Lung (tissue), 12 donors: ENCODE results near the gene TTC4. TPM values are rescaled to one million over a fixed set of nuclear protein-coding genes. Genes with fewer than 3 reads are reported as not detected.

ENCODE experiments used
- ATAC-seq: fragments of 200-7000 bp; cut with Tn5 transposase; one replicate; pipeline ENCODE4 v1.9.1; 2020; ENCODE audit warnings: moderate number of reproducible peaks; ENCODE audit not compliant: insufficient read depth, low FRiP score
- DNase-seq, 3 donors: peaks; one replicate each; pipeline ENCODE4 v3.0.0-alpha.2; 2013 to 2017
- H3K27ac ChIP-seq, 2 donors: one replicate each; pipeline ENCODE4 v1.5.1; 2013; ENCODE audit warnings: mild to moderate bottlenecking in 2 of 2, moderate library complexity in 2 of 2, control low read depth in 1 of 2, inconsistent platforms in 1 of 2, low read depth in 1 of 2, low read length in 1 of 2
- H3K27me3 ChIP-seq, 3 donors: one replicate each; pipeline ENCODE4 v1.5.1; 2013; ENCODE audit warnings: low read length in 2 of 3; ENCODE audit not compliant: control insufficient read depth in 3 of 3, insufficient read depth in 3 of 3
- H3K36me3 ChIP-seq, 4 donors: one replicate each; pipeline ENCODE4 v1.5.1; 2013; ENCODE audit warnings: low read length in 4 of 4, mild to moderate bottlenecking in 1 of 4, moderate library complexity in 1 of 4; ENCODE audit not compliant: control insufficient read depth in 4 of 4, insufficient read depth in 4 of 4
- H3K4me1 ChIP-seq, 5 donors: one replicate each; pipeline ENCODE4 v1.5.1; 2013; ENCODE audit warnings: low read length in 5 of 5, mild to moderate bottlenecking in 2 of 5, moderate library complexity in 1 of 5; ENCODE audit not compliant: control insufficient read depth in 5 of 5, insufficient read depth in 5 of 5
- H3K4me3 ChIP-seq: one replicate; pipeline ENCODE4 v1.5.1; 2013; ENCODE audit warnings: mild to moderate bottlenecking, control low read depth, moderate library complexity
- H3K9ac ChIP-seq, 2 donors: one replicate each; pipeline ENCODE4 v1.5.1; 2013; ENCODE audit warnings: low read length in 2 of 2, control low read depth in 1 of 2; ENCODE audit not compliant: insufficient read depth in 1 of 2
- H3K9me3 ChIP-seq, 4 donors: one replicate each; pipeline ENCODE4 v1.5.1; 2013; ENCODE audit warnings: low read length in 3 of 4, mild to moderate bottlenecking in 1 of 4, moderate library complexity in 1 of 4; ENCODE audit not compliant: control insufficient read depth in 4 of 4, insufficient read depth in 3 of 4
- WGBS, 2 donors: extraction: QIAGEN DNeasy Blood & Tissue Kit; methylation state at CpG; one replicate each; pipeline ENCODE4 v1.1.7; 2013; 5-methylcytosine and 5-hydroxymethylcytosine counted together
- polyA plus RNA-seq, 2 donors: library from polyadenylated mRNA; stranded (reverse); fragments of 200-250 nt; gene quantifications; one replicate each; pipeline ENCODE4 v1.2.1, GENCODE V29; 2013
- total RNA-seq, 2 donors: library from RNA; depleted of rRNA in 1 of 2; stranded (reverse); fragments of >200 nt in 1 of 2; gene quantifications; one replicate each; pipeline ENCODE4 v1.2.1, GENCODE V29; 2014 to 2021
- TF ChIP-seq, protein P1 (sequence below): IDR thresholded peaks from 2 replicates; pipeline ENCODE4 v1.5.1; 2012; ENCODE audit warnings: mild to moderate bottlenecking; ENCODE audit errors: control extremely low read depth, extremely low read depth
- donor health status: control.
- donor health status: control.
- donor health status: Bipolar disorder and iron deficiency.
- donor health status: healthy.
- donor health status: DM: yes; HTN: yes; CAD: no.

TTC4 gene
- total and polyA plus RNA-seq, 4 donors = 11.6 to 18.4 (median 16.7) TPM

DNA sequence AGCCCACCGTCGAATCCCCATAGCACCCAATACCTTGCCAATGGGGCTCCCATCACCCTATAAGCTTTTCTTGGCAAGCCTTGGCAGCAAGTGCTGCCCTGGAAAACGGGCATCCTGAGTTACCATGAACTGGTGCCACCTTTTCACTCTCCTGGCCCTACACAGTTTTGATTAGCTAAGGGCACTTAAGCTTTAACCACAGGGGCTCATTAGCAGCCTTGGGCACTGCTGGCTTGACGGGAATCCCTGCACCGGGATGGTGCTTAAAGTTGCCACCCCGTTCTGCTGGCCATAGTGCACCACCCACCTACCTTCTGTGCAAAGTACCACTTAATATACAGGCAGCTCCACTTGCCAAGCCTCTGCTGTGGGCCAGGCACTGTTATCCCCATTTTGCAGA lies 34.9 kb downstream of the TTC4 start:
- no peak overlapping the region for H3K9ac ChIP-seq
- H3K27ac ChIP-seq = no peak overlapping the region
- H3K36me3 ChIP-seq = peaks cover 0 to under 1% (median 0%) of the 10 kb centered on the region in 4 donors
- 68 to 87% methylated on average over 6 of the region's 6 CpGs for WGBS, 2 donors
- TF ChIP-seq, protein P1, sequence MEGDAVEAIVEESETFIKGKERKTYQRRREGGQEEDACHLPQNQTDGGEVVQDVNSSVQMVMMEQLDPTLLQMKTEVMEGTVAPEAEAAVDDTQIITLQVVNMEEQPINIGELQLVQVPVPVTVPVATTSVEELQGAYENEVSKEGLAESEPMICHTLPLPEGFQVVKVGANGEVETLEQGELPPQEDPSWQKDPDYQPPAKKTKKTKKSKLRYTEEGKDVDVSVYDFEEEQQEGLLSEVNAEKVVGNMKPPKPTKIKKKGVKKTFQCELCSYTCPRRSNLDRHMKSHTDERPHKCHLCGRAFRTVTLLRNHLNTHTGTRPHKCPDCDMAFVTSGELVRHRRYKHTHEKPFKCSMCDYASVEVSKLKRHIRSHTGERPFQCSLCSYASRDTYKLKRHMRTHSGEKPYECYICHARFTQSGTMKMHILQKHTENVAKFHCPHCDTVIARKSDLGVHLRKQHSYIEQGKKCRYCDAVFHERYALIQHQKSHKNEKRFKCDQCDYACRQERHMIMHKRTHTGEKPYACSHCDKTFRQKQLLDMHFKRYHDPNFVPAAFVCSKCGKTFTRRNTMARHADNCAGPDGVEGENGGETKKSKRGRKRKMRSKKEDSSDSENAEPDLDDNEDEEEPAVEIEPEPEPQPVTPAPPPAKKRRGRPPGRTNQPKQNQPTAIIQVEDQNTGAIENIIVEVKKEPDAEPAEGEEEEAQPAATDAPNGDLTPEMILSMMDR = no peak
- no peaks in the 10 kb centered on the region for H3K27me3 ChIP-seq
- no peak overlapping the region for H3K4me3 ChIP-seq
- peaks cover 0 to 3% (median 0%) of the 10 kb centered on the region in 5 donors for H3K4me1 ChIP-seq
- no peak for ATAC-seq
- H3K9me3 ChIP-seq = no peaks in the 10 kb centered on the region
- no peak for DNase-seq

DNA sequence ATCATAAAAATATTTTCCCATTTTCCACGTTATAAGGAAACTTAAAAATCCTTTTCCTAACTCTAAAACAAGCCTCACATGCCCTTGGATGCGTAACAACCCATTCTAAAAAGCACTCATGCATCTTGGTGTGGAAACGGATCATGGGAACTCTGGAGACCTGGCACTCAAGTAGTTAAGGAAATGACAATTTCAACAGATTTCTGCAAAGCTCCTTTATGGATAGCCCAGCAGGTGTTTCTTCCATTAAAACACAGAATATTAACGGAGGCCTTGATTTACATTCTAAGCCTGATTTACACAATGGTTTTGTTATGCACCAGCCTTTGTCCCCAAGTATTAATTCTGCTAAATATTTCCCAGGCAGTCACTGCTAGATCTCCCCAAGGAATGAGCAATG lies 35.8 kb downstream of the TTC4 start:
- H3K27me3 ChIP-seq = no peaks in the 10 kb centered on the region
- H3K27ac ChIP-seq = no peak overlapping the region
- DNase-seq (no peak), ATAC-seq (no peak)
- TF ChIP-seq, protein P1 = no peak
- no peaks in the 10 kb centered on the region for H3K36me3 ChIP-seq
- 73 to 79% methylated on average over 4 of the region's 4 CpGs for WGBS, 2 donors
- H3K9me3 ChIP-seq = no peaks in the 10 kb centered on the region
- peaks cover 0 to 3% (median 0%) of the 10 kb centered on the region in 5 donors for H3K4me1 ChIP-seq
- no peak overlapping the region for H3K9ac ChIP-seq
- no peak overlapping the region for H3K4me3 ChIP-seq

DNA sequence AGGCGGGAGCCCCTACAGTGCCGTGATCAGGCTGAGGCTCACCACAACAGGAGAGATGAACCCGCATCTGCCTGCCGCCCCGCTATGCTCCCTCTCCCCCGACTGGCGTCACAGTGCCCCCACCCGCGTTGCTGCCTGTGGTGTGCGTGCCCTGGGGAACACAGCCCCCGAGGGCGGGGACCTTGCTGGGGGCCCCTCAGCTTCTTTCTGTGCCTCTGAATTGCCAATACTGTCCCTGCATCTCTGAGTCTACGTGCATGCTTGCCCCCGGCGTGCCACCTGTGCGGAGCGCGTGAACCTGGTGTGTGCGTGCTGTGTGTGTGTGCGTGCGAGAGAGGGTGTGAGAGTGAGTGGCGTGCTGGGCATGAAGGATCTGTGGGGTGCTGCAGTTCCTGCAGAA lies 38.4 kb downstream of the TTC4 start:
- Histone ChIP-seq H3K36me3 (peaks cover 0 to 12% (median 10%) of the 10 kb centered on the region in 4 donors), H3K27me3 (no peaks in the 10 kb centered on the region), H3K4me3 (no peak overlapping the region), H3K4me1 (no peaks in the 10 kb centered on the region), H3K9ac (no peak overlapping the region), H3K9me3 (no peaks in the 10 kb centered on the region), H3K27ac (no peak overlapping the region)
- TF ChIP-seq, protein P1 = no peak
- ATAC-seq (no peak), DNase-seq (no peak)
- WGBS, 2 donors = 93 to 95% methylated on average over 22 of the region's 22 CpGs
